ENCODE measurements around the gene NUFIP1. TPM values are rescaled to one million over a fixed set of nuclear protein-coding genes. Genes with fewer than 3 reads are reported as not detected.
"Not testable (repeated sequence)": the region's sequence is repeated elsewhere in the genome, so short reads cannot be mapped to it uniquely, and the experiment has no call there.

Gene NUFIP1
- total RNA-seq, 1 experiment from 2014 or later, result 3.7 TPM

GRCh38 chr13:44920013-44920412 lies 69.3 kb downstream of the NUFIP1 start:
- DNase-seq (ENCODE audit: low spot score), result no peak

- DNase-seq (ENCODE audit: low spot score), result no peak
Measured at GRCh38 chr13:44919104-44919804, 70.0 kb downstream of the NUFIP1 start.

GRCh38 chr13:44918326-44919103 lies 70.8 kb downstream of the NUFIP1 start:
- peak; percentile 98 for DNase-seq (ENCODE audit: low spot score)

- peak; percentile 100 for DNase-seq (ENCODE audit: low spot score)
Measured at GRCh38 chr13:44917589-44918325, 71.5 kb downstream of the NUFIP1 start.

GRCh38 chr13:44912278-44913016 lies 76.8 kb downstream of the NUFIP1 start:
- no peak for DNase-seq (ENCODE audit: low spot score)

GRCh38 chr13:44908712-44909111 lies 80.6 kb downstream of the NUFIP1 start:
- DNase-seq (ENCODE audit: low spot score), result no peak

GRCh38 chr13:44908266-44908665 lies 81.0 kb downstream of the NUFIP1 start:
- DNase-seq (ENCODE audit: low spot score), result no peak

GRCh38 chr13:44906713-44907112 lies 82.6 kb downstream of the NUFIP1 start:
- no peak for DNase-seq (ENCODE audit: low spot score)

GRCh38 chr13:44906230-44906629 lies 83.0 kb downstream of the NUFIP1 start:
- no peak for DNase-seq (ENCODE audit: low spot score)

GRCh38 chr13:44905556-44905955 lies 83.7 kb downstream of the NUFIP1 start:
- DNase-seq (ENCODE audit: low spot score), result no peak

- peak; percentile 17 for DNase-seq (ENCODE audit: low spot score)
Measured at GRCh38 chr13:44904967-44905366, 84.3 kb downstream of the NUFIP1 start.

- DNase-seq (ENCODE audit: low spot score), result no peak
Measured at GRCh38 chr13:44903574-44903985, 85.7 kb downstream of the NUFIP1 start.

- no peak for DNase-seq (ENCODE audit: low spot score)
Measured at GRCh38 chr13:44902738-44903137, 86.5 kb downstream of the NUFIP1 start.

- peak; percentile 55 for DNase-seq (ENCODE audit: low spot score)
Measured at GRCh38 chr13:44899967-44900366, 89.3 kb downstream of the NUFIP1 start.

- DNase-seq (ENCODE audit: low spot score), result not testable (repeated sequence)
Measured at GRCh38 chr13:44898308-44898707, 91.0 kb downstream of the NUFIP1 start.

- DNase-seq (ENCODE audit: low spot score), result no peak
Measured at GRCh38 chr13:44895953-44896335, 93.3 kb downstream of the NUFIP1 start.

- DNase-seq (ENCODE audit: low spot score), result no peak
Measured at GRCh38 chr13:44895264-44895952, 93.9 kb downstream of the NUFIP1 start.

GRCh38 chr13:44894001-44894770 lies 95.1 kb downstream of the NUFIP1 start:
- DNase-seq (ENCODE audit: low spot score), result no peak

Data from HT-29 (cell line).